ENCODE data around the gene GJD3. TPM values are rescaled to one million over a fixed set of nuclear protein-coding genes. Genes with fewer than 3 reads are reported as not detected.
"Not testable (repeated sequence)": the region's sequence is repeated elsewhere in the genome, so short reads cannot be mapped to it uniquely, and the experiment has no call there.

Gene GJD3
- total RNA-seq, 2 donors from 2014 or later = 1.3 TPM; not detected in 1

- 63 to 65% methylated on average over 8 of the region's 8 CpGs for WGBS, 2 donors
- Histone ChIP-seq H3K27me3 (no peaks in the 10 kb centered on the region), H3K27ac (no peak overlapping the region), H3K36me3 (replicated peaks in 1 of 2; ENCODE audit: insufficient read depth in 1 of 2, low read depth in 2 of 2) (no peaks in the 10 kb centered on the region), H3K4me3 (no peak overlapping the region), H3K9me3 (no peaks in the 10 kb centered on the region), H3K4me1 (no peaks in the 10 kb centered on the region)
- ATAC-seq (no peak), DNase-seq (no peak)
- TF ChIP-seq CTCF (IDR thresholded peaks at IDR 0.05) = no peak
- TF ChIP-seq POLR2A (IDR thresholded peaks at IDR 0.05) = no peak
- intact Hi-C loops (cut with DNase I) = no loop called here
These were observed 9.5 kb upstream of the GJD3 start for GRCh38 chr17:40373999-40374398.

DNA sequence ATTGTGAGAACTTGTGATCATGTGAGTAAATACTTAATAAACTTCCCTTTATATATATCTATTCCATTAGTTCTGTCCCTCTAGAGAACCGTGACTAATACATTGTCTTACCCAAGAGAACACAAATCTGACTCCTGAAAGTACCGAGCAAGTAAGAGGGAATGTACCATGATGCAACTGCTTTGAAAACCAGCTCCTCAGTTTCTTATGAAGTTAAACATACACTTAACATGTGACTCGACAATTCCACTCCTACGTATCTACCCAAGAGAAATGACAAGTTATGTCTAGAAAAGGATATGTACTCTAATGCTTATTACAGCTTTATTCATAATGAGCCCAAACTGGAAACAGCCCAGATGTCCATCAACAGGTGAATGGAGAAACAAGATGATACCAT lies 8.8 kb upstream of the GJD3 start:
- Histone ChIP-seq H3K27ac (no peak overlapping the region), H3K27me3 (no peaks in the 10 kb centered on the region), H3K36me3 (replicated peaks in 1 of 2; ENCODE audit: insufficient read depth in 1 of 2, low read depth in 2 of 2) (no peaks in the 10 kb centered on the region), H3K4me3 (no peak overlapping the region), H3K4me1 (no peaks in the 10 kb centered on the region), H3K9me3 (no peaks in the 10 kb centered on the region)
- ATAC-seq (no peak), DNase-seq (no peak)
- WGBS, 2 donors = 75 to 87% methylated on average over 4 of the region's 4 CpGs
- intact Hi-C loops (cut with DNase I) = no loop called here
- no peak for TF ChIP-seq CTCF (IDR thresholded peaks at IDR 0.05)
- no peak for TF ChIP-seq POLR2A (IDR thresholded peaks at IDR 0.05)

DNA sequence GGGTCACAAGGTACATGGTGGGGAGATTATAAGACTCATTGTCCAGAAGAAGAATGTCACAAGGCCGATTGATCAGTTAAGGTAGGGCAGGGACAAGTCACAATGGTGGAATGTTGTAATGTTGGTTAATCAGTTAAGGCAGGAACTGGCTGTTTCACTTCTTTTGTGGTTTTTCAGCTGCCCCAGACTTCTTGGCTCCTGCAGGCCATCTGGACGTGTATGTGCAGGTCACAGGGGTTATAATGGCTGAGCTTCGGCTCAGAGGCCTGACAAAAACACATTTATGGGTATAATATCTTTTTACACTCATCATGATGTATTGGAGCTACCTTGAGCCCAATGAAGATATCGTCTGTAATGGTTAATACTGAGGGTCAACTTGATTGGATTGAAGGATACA lies 8.1 kb upstream of the GJD3 start:
- H3K4me1 ChIP-seq; H3K36me3 ChIP-seq (replicated peaks in 1 of 2; ENCODE audit: insufficient read depth in 1 of 2, low read depth in 2 of 2); H3K27ac ChIP-seq; DNase-seq; H3K9me3 ChIP-seq; H3K27me3 ChIP-seq; intact Hi-C loops (cut with DNase I); ATAC-seq; H3K4me3 ChIP-seq: not testable (repeated sequence)
- WGBS, 2 donors = 42 to 58% methylated on average over 4 of the region's 4 CpGs

DNA sequence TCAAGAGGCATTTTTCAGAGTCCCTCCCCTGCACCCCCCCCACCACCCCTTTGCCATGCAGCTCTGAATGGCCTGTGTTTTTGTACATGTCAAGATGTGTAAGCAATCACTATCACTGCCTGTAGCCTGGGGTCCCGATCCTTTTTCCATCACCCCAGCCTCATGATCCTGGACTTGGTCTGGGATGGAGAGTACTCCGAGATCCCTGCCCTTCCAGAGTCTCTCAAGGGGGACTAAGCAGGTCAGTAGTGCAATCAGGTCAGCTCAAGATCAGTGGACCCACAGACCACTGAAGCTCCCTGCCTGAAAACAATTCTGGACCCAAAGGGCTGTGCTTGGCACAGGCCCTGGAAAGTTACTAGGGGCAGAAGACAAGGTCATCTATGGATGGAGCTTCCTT lies 7.5 kb upstream of the GJD3 start:
- H3K4me3 ChIP-seq = no peak overlapping the region
- no peaks in the 10 kb centered on the region for H3K27me3 ChIP-seq
- no peaks in the 10 kb centered on the region for H3K4me1 ChIP-seq
- H3K27ac ChIP-seq = no peak overlapping the region
- H3K36me3 ChIP-seq (replicated peaks in 1 of 2; ENCODE audit: insufficient read depth in 1 of 2, low read depth in 2 of 2) = no peaks in the 10 kb centered on the region
- intact Hi-C loops (cut with DNase I) = no loop called here
- ATAC-seq (no peak), DNase-seq (no peak)
- no peaks in the 10 kb centered on the region for H3K9me3 ChIP-seq
- TF ChIP-seq POLR2A (IDR thresholded peaks at IDR 0.05) (no peak), CTCF (IDR thresholded peaks at IDR 0.05) (no peak)
- 85 to 100% methylated on average over 2 of the region's 2 CpGs for WGBS, 2 donors

GRCh38 chr17:40371261-40371929 lies 6.9 kb upstream of the GJD3 start:
- no peaks in the 10 kb centered on the region for H3K36me3 ChIP-seq (replicated peaks in 1 of 2; ENCODE audit: insufficient read depth in 1 of 2, low read depth in 2 of 2)
- ATAC-seq = no peak
- TF ChIP-seq POLR2A (IDR thresholded peaks at IDR 0.05) (no peak), CTCF (IDR thresholded peaks at IDR 0.05) (no peak)
- no peak overlapping the region for H3K27ac ChIP-seq
- no peaks in the 10 kb centered on the region for H3K9me3 ChIP-seq
- intact Hi-C loops (cut with DNase I) = no loop called here
- no peak overlapping the region for H3K4me3 ChIP-seq
- H3K4me1 ChIP-seq = no peaks in the 10 kb centered on the region
- no peaks in the 10 kb centered on the region for H3K27me3 ChIP-seq
- DNase-seq = no peak
- 81 to 86% methylated on average over 16 of the region's 16 CpGs for WGBS, 2 donors

Measured in body of pancreas (tissue), 4 donors.